GM19395 (cell line): ENCODE data around the gene MVB12B.

Experiments used
- ATAC-seq: cut with Tn5 transposase; IDR thresholded peaks from one replicate; pipeline ENCODE4 v1.9.1; 2021; ENCODE audit warnings: mild to moderate bottlenecking, moderate library complexity; ENCODE audit not compliant: unreplicated experiment

The MVB12B gene

GRCh38 chr9:126486276-126486675 is 159.6 kb downstream of the MVB12B start:
- no peak for ATAC-seq

- no peak for ATAC-seq
These were observed 161.2 kb downstream of the MVB12B start for GRCh38 chr9:126487856-126488255.

- ATAC-seq: no peak
These were observed 161.7 kb downstream of the MVB12B start for GRCh38 chr9:126488310-126488709.

- no peak for ATAC-seq
These were observed 162.3 kb downstream of the MVB12B start for GRCh38 chr9:126488881-126489404.

DNA sequence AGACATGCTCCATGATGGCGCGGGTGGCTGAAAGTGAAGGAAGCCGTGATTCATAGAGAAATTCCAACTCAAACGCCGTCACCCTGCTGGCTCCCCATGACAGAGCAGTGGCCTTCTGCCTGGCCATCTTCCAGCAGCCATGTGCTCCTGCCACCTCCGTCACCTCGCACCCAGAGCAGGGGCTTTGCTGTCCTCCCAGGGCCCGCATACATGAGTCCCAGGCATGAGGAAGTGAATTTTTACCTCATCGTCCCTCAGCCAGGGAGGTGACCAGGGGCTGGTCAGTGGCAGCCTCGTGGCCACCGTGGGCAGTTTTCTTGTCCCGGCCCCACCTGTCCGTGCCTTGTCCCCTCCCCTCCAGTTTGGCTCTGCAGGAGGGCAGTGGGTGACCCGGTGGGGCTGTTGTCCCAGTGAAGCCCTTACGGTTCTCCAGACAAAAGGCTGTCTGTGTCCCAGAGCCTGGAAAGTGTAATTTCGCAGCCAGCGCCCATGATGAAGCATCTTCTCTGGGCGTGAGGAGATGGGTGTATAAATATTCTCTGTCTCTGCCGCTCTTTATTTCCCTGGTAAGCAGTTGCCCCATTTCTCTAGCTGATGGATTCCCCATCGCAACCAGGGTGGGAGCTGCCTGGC is 163.1 kb downstream of the MVB12B start:
- no peak for ATAC-seq

DNA sequence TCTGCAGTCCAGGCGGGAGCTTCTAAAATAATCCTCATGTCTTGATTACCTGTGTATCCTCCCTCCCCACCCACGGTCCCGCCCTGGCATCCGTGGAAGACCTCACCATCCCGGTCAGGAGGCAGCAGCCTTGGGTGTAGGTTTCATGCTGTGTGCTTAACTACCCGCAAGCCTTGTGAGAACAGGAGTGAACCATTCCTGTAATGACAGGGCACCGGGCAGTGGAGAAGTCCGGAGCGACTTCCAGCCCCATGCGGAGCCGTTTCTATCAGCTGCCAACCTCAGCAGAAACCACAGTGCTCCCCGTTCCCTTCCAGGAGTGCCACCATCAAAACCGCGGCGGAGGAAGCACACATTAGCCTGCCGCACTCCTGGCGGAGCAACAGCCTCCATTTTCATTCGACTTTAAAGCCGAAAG is 163.6 kb downstream of the MVB12B start:
- no peak for ATAC-seq

DNA sequence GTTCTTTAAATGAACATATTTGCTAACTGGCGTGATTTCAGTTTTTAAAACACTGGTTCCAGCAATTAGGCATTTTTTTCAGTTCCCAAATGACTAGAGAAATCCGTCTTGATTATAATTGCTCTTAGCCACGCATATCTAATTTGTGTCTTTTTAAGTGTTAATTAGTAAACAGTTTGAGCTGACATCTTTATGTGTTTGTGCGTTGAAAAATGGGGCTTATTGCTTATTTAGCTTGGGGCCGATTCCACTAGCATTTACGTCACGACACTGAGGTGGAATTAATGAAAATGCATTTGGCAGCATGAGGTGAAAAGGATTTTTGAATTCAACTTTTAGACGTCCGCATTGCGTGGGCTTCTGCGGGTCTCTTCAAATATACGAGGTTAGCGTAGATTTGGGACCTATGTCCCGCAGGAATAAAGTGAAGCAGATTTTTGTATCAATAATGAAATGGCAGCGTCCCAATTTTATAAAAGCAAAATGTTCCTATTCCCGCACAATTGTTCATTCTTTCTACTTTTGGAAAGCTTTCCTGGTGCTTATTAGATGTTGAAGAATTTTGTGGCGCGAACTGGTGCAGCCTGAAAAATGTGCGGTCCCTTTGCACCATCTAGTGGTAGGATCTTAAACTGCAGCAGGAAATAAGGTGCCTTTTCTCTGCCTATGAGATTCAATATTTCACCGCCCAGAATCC is 164.4 kb downstream of the MVB12B start:
- ATAC-seq: no peak

- no peak for ATAC-seq
These were observed 164.9 kb downstream of the MVB12B start for GRCh38 chr9:126491568-126491879.

DNA sequence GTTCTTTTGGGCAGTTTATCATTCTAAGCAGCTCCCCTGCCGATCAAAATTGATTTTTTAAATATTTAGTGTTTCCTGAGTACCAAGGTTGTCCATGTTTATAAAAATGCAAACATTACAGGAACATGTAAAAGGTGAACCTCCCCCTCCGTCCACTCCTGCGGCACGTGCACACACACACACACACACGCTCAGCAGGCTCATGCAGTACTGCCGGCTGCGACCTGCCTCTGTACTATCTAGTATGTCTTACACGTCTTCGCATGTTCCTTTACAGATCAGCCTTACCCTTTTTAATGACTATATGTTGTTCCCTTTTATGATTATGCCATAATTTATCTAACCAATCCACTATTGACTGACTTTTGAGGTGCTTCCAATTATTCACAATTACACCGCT is 165.3 kb downstream of the MVB12B start:
- ATAC-seq: no peak

DNA sequence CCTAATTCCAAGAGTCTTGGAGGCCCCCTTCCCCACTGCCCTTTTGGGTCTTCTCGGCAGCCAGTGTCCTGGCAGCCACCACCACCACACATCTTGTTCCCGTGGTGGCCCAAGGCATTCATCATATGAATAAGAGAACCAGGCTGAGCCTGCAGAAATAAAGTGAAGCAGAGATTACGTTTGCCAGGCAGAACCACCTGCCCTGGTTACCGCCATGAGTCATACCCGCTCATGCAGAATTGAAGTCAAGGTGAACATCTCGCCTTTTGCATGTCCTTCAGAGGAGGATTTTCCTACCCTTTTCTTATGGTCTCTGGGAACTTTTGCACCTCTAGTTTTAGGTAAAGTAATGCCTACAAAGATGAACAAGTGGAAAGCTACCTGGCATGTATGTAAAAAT is 167.6 kb downstream of the MVB12B start:
- ATAC-seq: no peak

- no peak for ATAC-seq
These were observed 168.1 kb downstream of the MVB12B start for GRCh38 chr9:126494746-126495145.

DNA sequence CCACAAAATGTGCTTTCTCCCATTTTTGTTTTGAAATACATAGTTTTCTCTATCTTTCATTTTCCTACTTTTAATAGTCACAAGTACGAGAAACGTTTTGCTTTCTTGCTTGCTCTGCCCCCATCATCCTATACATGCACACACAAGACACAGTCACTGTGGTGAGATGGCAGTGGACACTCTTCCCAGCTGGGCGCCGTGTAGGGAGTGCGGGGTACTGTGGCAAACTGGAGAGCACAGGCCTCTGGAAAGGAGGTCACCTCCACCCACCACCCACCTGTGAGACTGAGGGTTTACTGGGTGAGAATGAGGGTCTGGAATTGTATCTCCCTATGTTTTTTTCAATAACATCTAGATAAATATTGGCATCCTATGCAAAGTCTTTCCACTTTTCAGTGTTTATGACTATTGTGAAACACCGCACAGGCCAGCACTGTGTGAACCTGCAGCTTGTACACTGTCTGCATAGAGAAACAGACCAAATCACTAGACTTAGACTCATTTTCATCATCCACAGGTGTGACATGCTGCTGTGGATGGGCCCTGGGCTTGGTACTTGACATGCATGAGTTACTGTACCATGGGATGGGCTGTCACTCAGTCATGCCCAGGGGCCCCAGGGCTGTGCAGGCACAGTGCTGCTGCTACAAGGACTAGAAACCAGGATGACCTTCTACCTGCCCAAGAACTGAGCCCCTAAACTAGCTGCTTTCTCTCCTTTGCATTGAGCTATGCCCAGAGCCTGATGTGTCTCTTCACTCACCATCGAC is 169.0 kb downstream of the MVB12B start:
- ATAC-seq: no peak

GRCh38 chr9:126496181-126496576 is 169.6 kb downstream of the MVB12B start:
- no peak for ATAC-seq

- no peak for ATAC-seq
These were observed 170.4 kb downstream of the MVB12B start for GRCh38 chr9:126496781-126497659.

DNA sequence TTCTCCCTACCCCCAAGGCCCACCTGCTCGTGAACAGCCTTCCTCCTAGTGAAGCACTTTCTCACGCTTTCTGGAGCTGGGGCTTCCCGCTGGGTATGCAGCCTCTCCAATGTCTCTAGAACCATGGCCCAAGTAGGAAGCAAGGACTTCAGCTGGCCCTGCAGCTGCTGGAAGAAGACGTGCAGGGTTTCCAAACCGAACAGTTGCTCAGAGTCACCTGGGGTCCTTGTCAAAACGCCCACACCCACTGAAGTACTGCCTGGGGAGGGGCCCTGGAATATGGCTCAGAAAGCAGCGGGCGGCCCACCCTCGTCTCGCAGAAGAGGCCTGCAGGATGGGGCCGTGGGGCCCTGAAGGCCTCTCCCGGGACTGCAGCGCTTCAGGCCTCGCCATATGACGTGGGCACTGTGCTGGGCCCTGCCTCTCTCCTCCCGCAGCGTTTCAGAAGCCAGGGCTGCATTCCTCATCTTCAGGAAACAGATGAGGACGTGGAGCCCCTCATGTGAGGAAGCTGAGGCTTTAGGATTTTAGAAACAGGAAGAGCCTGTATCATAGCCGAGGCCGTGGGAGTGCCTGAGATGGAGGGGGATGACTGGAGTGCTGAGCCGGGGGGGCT is 171.1 kb downstream of the MVB12B start:
- ATAC-seq: no peak

DNA sequence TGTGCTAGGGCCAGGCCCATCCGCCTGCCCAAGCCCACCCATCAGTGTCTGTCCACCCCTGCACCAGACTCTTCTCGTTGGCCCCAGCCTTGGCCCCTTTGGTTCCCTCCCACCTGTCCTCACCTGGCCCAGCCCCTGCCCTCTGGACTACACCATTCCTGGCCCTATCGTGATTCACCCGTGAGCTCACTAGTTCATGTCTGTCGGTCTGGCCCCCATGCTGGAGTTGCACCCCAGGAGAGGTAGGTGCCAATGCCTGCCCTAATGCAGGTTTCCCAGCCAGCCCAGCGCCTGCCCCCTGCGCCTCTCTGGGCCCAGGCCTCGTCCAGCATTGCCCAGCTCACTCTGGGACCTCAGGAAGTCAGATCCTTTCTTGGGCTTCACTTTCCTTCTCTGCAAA is 171.7 kb downstream of the MVB12B start:
- ATAC-seq: no peak

- ATAC-seq: no peak
These were observed 172.6 kb downstream of the MVB12B start for GRCh38 chr9:126499005-126499910.

- no peak for ATAC-seq
These were observed 173.4 kb downstream of the MVB12B start for GRCh38 chr9:126499911-126500599.
